ENCODE results near the gene PTPRN2.

- no peak for TF ChIP-seq SP4 (IDR thresholded peaks at IDR 0.05; ENCODE audit: low read length)
- no peak for TF ChIP-seq NRF1 (IDR thresholded peaks at IDR 0.05; ENCODE audit: low read depth, low read length)
- TF ChIP-seq, protein P1, sequence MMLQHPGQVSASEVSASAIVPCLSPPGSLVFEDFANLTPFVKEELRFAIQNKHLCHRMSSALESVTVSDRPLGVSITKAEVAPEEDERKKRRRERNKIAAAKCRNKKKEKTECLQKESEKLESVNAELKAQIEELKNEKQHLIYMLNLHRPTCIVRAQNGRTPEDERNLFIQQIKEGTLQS (IDR thresholded peaks at IDR 0.05; ENCODE audit: insufficient read depth, low read depth, low read length), result no peak
- TF ChIP-seq GABPA (IDR thresholded peaks at IDR 0.05; ENCODE audit: borderline replicate concordance, insufficient read depth, low read length), result no peak
- no peak for TF ChIP-seq POLR2AphosphoS5 (IDR thresholded peaks at IDR 0.05; ENCODE audit: low read depth, low read length)
- TF ChIP-seq YY1 (IDR thresholded peaks at IDR 0.05; ENCODE audit: low read depth, low read length), result no peak
- TF ChIP-seq CTCF (IDR thresholded peaks at IDR 0.05; ENCODE audit: control extremely low read depth in 1 of 3, insufficient read depth in 1 of 3, low read depth in 1 of 3, low read length in 3 of 3), result no peak
- TF ChIP-seq, protein P2, sequence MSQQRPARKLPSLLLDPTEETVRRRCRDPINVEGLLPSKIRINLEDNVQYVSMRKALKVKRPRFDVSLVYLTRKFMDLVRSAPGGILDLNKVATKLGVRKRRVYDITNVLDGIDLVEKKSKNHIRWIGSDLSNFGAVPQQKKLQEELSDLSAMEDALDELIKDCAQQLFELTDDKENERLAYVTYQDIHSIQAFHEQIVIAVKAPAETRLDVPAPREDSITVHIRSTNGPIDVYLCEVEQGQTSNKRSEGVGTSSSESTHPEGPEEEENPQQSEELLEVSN (IDR thresholded peaks at IDR 0.05), result no peak
- TF ChIP-seq EZH2 (IDR thresholded peaks at IDR 0.05; ENCODE audit: low read depth, low read length, severe bottlenecking), result no peak
Observed at GRCh38 chr7:157745721-157746709, 841.6 kb downstream of the PTPRN2 start.

All from H1 (cell line).